GM19397 (cell line): Measurements from ENCODE around the gene CPXM2.
"Not testable (repeated sequence)": the region's sequence is repeated elsewhere in the genome, so short reads cannot be mapped to it uniquely, and the experiment has no call there.

ENCODE experiments used
- ATAC-seq: cut with Tn5 transposase; IDR thresholded peaks from one replicate; pipeline ENCODE4 v1.9.1; 2021; ENCODE audit warnings: mild to moderate bottlenecking, moderate library complexity; ENCODE audit not compliant: unreplicated experiment

CPXM2 gene

DNA sequence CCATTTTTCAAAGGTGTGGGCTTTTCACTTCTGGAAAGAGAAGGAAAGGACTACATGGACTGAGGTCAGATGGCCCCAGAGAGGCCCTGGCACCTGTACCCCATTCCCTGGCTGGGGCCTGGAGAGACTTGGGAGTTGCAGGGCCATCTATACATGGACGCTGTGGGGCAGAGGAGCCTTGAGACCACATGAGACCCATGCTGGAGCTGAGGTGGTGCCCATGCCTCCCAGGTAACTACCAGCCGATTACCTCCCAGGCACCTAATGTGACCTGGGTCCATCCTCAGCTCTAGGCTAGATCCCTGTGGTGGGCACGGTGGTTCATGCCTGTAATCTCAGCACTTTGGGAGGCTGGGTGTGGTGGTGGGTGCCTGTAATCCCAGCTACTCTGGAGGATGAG is 144.2 kb downstream of the CPXM2 start:
- no peak for ATAC-seq

DNA sequence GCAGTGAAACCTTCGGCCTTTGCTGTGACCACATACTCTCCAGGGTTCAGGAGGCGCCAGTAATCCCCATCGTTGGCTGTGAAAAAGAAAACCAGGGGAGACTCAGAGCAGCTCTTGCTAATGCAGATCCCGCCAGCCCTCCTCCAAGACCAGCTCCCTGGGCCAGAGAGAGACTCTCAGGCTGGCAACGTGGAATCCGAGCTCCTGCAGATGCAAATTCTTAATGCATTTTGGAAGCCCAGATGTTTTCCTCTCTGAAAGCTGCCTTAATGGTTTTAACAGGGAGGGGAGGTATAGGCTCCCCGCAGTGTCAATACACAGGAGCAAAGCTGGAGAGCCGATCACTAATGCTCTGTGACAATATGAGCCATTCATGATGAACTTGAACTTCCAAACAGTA is 144.7 kb downstream of the CPXM2 start:
- no peak for ATAC-seq

DNA sequence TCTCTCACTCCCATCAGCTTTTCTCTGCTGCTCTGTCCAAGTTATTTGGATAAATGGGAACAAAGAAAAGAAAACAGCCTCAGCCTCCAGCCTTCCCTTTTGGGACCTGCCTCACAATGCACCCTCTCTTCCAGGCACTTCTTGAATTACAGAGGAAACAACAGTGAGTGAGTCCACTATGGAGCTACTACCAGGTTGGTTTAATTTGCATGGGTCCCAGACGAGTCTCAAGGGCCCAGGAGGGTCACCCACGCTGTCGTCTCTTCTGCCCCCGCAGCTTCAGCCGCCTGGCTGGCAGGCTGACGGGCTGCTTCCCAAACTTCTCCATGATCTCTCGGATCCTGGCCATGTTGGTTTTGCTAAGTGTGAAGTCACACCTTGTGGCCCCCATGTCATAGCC is 145.1 kb downstream of the CPXM2 start:
- no peak for ATAC-seq

DNA sequence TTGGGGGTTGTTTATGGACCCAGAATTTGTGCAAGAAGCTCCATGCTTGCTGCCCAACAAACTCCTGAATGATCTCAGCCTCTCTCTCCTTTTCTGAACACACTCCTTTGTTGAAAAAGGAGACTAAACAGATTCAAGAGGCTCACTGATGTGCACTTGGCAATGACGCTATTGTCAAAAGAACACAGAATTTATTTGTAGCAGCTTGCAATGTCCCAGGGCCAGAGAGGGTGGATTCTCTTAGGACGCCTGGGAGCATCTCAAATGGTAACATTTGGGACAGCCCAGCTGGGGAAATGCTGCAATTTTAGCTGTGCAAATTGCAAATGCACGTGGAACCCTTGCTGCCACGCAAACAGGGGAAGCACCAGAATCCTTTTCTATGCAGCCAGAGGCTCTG is 145.5 kb downstream of the CPXM2 start:
- ATAC-seq: no peak

DNA sequence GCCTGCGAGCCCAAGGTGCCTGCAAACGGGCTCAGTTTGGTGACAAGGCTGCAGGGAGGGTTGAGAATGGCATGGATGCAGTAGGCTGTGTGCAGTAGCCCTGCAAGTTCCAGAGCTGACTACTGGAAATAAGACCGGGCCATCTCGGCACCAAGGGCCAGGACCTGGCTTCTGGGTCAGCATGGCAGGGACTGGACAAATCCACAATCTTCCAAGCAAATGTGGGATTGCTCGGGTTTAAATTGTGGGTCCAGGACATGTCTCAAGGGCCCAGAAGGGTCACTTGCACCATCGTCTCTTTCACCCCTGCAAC is 147.4 kb downstream of the CPXM2 start:
- ATAC-seq: no peak

DNA sequence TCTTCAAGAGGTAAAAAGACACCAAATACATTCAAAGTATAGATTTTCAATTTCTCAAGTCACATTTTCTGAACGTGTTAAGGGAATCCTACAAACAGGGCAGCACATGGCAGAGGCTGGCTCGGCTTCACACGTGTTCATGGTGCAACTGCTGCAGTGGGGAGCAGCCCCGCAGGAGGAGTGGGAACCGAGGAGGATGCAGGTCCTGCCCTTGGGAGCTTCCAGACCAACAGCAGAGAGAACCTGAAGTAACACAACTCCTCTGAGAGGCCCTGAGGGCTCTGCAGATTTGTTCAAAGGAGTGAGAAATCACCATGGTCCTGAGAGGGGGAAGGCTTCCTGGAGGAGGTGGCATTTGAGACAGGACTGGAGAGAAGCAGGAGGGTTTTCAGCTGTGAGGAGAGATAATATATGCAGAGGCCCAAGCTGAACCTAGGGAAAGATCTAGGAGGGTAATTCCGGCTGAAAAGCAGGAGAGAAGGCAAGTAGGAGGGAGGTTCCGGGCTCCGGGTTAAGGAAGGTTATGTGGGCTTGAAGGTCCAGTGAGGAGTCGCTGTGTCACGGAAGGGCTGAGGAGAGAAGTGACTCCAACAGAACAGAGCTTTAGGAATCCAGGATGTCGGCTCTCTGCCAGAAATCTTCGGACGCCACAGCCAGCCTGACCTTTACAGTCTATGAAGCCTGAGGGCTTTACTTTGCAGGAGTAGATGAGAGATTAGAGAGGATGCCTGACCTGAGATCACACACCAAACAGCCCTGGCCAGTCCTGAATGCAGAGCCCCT is 148.0 kb downstream of the CPXM2 start:
- no peak for ATAC-seq

DNA sequence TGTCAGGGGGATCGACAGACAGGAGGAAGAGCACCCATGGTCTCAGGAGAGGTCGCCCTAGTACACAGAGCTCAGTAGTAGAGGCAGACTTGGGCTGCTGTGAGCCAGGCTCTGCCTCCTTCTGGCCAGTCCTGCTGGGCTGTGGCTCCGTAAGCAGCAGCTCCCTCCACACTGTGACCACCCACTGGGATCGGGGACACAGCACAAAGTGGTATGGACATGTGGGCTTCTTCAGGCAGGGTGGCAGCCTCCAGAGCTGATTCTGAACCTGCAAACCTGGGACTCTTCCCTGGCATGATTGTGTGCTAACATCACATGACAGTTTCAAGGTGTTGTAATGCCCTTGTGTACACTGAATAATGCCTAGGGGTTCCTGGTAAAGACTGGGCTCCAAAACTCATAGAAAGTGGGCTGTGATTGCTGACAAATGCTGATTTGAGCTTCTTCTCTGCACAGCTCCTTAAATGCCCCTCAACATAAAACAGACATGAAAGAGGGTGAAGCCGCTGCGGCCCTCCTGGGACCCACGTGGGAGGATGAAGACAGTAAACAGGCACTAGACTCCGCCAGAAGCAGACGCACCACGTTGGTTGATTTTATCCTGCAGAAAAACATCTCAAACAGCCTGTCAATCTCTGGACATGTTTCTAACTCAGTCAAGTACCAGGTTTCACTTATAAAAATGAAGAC is 148.7 kb downstream of the CPXM2 start:
- no peak for ATAC-seq

DNA sequence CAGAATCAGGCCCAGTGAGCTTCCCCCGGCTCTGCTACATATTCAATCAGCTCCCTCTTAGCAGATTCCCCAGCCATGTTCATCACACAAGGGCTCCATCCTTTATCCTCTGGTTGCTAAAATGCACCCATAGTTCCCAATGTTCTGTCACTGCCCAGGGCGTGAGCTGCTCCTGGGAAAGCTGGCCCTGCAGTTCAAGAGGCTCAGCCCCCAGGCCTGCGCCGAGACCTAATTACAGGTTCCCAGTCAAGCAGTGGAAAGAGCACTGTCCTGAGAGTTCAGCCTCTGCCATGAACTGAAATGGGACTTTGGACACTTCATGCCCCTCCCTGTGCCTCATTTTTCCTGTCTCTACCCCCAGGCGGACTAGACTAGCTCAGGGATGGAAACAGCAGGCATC is 149.9 kb downstream of the CPXM2 start:
- ATAC-seq: no peak

DNA sequence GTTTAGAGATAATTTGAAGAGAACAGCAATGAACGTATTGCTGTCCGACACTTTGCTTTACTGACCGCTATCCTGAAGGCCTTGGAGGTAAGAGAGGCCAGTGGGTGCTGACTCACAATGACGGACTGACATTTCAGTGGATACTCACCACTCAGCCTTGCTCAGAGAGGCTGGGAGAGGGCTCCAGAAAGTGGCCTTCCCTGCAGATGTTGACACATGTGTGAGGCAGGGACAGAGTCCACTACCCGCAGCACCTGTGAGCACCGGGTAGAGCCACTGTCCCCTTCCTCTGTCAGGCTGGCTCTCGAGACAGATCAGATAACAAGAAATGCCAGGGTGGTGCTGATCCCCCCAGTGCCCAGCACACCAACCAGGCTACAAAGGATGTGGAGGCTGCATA is 150.5 kb downstream of the CPXM2 start:
- no peak for ATAC-seq

DNA sequence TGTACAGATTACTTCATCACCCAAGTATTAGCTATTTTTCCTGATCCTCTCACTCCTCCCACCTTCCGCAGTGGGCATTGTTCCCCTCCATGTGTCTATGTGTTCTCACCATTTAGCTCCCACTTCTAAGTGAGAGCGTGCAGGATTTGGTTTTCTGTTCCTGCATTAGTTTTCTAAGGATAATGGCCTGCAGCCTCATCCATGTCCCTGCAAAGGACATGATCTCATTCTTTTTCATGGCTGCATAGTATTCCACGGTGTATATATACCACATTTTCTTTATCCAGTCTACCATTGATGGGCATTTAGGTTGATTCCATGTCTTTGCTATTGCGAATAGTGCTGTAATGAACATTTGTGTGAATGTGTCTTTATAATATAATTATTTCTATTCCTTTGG is 154.7 kb downstream of the CPXM2 start:
- not testable (repeated sequence) for ATAC-seq

DNA sequence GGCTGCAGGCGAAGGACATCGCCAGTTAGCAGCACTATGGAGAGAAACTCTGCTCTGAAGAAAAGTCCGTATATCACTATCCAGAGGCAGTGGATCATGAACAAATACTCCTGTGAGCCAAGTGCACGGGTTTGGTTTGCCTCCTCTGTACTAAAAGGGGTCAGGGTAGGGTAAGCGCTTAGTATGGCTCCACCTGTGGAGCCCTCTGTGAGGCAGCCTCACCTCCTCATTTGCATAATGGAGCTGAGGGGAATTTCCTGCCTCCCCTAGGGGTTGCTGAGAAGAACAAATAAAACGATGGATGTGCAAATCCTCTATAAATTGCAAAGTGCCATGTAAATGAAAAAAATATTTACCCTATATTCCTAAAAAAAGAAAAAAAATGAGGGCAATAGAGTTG is 162.1 kb downstream of the CPXM2 start:
- no peak for ATAC-seq

DNA sequence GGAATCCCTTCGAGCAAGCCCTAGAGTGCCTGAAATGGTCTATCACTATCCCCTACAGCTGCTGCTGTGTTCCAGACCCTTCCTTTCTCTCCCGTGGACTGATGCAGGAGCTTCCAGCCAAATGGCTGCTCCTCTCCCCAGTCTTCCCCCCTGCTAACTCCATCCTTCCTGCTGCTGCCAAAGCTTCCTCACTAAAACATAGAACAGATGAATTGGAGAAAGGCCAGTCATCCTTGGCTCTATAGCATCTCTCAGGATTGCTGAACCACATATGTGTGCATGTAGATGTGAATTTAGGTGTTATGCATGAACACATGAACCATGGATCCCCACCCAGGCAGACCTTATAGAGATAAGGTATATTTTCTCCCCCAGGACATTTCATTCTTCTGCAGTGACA is 164.8 kb downstream of the CPXM2 start:
- no peak for ATAC-seq

DNA sequence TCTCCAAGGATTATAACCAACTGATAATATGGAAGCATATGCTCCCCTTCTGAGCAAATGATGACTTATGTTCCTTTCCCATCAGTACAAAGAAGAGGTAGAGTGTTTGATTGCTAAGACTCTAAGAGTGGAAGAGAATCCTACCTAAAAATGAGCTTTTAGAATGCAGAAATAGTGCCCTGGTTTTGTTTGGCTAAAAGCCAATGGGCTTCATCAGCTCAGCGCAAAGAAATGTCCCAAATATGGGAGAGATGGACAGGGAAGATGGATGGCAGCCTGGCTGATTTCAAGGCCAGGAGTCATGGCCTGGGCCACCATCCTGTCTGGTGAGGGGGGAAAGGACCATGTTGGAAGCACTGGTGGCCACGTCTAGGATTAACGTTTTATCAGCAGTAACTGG is 165.2 kb downstream of the CPXM2 start:
- ATAC-seq: no peak

DNA sequence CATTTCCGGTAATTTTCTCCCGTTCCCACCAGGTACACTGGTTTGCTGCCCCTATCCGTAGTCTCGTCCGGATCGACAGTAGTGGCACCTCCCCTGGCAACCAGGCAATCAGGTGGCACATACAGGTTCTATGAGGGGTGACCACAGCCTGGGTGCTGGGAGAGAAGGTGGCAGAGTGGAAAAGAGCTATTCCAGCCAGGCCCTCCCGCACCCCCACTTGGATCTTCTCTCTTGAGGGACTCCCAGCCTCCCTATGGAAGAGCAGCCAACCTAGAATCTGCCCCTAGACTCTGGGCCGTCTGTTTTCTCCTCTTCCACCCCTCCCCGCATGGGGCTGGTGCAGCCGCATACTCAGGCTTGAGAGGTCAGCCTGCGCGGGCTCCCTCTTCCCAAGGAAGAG is 166.9 kb downstream of the CPXM2 start:
- ATAC-seq: no peak

DNA sequence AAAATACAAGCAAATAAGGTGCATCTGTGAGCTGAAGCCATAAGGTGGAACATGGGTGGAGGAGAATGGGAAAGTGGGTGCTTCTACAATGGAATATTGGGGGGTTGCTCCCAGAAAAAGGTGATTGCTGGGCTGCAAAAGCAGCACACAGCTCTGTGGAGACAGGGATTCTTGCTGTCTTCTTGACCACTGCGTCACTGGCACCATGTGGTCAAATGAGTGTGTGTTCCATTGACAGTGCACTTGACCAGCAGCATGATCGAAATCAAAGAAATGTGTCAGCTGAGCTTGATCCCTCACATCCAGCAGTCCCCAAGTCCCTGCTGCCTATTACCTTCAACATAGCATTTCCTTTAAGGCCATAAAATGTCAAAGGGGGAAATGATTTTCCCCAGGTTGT is 169.3 kb downstream of the CPXM2 start:
- ATAC-seq: no peak

DNA sequence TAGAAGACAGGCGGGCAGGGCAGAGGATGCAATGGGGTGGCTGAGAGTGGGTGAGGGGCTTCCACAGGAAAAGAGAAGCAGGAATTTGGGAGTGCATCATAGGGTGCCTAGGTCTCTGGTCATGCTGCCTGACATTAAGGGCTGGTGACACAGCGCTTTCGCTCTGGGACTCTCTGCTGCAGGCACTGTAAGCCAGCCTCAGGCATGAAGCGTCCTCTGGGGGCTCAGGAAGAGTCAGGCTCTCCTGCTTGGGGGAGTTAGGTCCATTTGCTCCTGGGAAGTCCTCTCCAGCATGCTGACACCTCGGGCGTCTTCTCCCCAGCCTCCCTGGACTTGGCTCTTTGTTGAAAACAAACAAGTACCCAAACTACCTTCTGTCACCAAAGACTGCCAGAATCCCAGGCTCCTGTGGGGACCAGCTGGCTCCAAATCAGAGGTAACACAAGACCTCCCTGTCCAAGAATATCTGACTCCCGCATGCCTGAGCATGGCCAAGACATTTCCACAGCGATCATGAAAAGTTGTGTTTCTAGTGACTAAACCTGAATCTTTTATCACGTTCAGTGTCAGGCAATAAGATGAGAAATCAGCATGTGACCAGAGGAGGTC is 170.1 kb downstream of the CPXM2 start:
- no peak for ATAC-seq

DNA sequence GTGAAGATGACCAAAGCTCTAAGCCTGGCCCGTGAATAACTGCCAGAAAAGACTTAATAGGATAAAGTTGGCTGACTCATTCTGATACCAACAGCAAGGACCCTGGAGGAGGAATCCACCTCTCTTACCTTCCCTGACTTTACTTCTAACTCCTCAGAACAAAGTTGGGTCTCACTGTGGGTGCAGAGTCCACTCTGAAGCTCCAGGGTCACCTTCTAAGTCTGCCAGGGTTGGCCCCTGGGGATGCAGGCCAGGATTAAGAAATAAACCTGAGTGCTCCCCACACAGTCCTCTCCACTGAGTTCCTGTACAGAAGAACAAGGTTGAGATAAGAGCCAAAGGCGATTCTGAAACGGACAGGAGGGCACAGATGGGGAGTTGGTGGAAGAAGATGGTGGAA is 171.1 kb downstream of the CPXM2 start:
- ATAC-seq: no peak

DNA sequence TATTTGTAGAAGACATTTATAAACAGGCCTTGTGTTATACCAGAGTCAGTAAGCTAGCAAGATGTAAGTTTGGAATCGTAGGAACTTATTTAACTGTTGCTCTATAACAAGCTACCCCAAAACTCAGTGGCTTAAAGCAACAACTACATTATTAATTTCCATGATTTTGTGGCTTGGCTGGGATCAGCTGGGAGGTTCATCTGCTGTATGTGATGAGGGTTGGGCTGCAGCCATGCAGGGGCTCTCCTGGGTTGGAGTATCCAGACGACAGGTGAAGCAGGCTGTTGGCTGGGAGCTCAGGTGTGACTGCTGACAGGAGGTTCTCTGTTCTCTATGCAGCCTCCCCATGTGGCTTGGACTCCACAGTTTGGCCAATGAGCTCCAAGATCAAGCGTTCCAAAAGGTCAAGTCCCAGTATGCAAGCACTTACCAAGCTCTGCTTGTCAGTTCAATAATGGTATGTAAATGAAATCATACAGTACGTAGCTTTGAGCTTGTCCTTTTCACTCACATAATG is 173.0 kb downstream of the CPXM2 start:
- ATAC-seq: no peak

DNA sequence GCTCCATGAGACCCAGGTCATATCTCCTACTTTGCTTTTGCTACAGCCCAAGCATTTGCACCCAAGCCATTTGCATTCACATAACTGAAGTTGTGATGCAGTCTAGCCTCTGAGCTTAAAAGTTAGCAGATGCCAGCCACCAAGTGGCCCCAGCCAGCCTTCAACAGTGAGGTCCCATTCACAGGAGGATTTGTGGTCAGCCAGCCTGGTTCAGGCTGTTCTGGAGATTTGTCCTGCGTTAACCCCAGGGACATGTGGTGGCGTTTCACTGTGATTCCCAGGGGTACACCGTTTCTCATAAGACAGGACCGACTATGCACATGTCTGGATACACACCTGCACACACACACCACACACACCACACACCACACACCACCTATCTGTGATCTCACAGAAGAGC is 174.3 kb downstream of the CPXM2 start:
- no peak for ATAC-seq

DNA sequence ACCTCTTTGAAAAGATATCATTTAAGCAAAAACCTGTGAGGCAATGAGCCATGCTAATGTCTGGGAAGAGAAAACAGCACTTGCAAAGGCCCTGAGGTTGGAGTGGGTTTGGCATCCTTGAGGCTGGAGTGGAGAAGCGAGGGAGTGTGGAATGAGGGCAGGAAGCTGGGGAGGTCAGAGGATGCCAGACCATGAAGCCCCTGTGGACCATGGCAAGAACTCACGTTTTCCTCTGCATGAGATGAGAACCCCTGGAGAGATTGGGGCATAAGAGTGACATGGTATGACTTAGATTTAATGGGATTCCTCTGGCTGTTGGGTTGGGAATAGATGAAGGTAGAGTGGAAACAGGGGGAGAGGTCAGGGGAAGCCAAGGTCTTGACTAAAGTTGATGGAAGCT is 176.1 kb downstream of the CPXM2 start:
- no peak for ATAC-seq

DNA sequence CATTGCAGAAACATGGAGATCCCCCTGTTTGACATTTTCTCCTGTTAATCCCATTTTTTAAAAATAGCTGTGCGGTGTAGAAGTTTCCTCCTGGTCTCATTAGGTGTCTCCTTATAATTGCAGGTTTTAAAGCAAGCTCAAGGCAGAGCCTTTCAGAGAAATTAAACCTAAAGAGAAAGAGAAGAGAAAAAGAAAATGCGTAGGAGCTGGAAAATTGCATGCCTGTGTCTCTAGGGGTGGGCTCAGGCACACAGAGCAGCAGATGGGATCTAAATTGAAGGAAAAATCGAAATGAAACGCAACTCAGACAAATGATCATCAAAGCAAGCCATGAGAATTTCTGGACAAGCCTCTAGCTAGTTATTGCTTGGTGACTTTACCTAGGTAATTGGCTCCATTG is 185.4 kb downstream of the CPXM2 start:
- no peak for ATAC-seq

DNA sequence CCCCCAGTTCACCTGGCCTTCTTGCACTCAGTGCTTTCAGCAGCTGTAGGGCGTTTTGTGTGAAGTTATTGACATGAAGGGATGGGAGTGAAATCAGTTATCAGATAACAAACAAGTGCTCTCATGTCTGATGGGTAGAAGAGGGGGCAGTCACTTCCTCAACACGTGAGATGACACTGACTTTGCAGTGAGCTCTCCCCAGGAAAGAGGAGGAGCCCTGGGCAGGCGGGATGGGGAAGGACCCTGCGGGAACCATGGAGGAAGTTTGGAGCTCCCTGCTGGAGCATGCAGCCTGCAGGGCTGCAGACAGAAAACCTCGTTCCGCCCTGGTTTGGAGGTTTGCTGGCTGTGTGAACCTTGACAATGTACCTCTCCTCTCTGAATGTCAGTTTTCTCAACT is 186.8 kb downstream of the CPXM2 start:
- ATAC-seq: no peak
